ENCODE results near the gene CLEC7A.

GRCh38 chr12:10115311-10115710, 14.7 kb downstream of the CLEC7A start:
- TF ChIP-seq POLR2AphosphoS5 (IDR thresholded peaks at IDR 0.05; ENCODE audit: low read depth, low read length) (no peak), POLR2A (IDR thresholded peaks at IDR 0.05; ENCODE audit: low read depth, low read length) (no peak), TAF1 (IDR thresholded peaks at IDR 0.05; ENCODE audit: borderline replicate concordance, low read depth, low read length) (no peak)

Measured in GM12892 (cell line).